ENCODE measurements around the gene FAM32A. TPM values are rescaled to one million over a fixed set of nuclear protein-coding genes. Genes with fewer than 3 reads are reported as not detected.

FAM32A gene
- total RNA-seq, 1 donor from 2014 or later, result 103 TPM

DNA sequence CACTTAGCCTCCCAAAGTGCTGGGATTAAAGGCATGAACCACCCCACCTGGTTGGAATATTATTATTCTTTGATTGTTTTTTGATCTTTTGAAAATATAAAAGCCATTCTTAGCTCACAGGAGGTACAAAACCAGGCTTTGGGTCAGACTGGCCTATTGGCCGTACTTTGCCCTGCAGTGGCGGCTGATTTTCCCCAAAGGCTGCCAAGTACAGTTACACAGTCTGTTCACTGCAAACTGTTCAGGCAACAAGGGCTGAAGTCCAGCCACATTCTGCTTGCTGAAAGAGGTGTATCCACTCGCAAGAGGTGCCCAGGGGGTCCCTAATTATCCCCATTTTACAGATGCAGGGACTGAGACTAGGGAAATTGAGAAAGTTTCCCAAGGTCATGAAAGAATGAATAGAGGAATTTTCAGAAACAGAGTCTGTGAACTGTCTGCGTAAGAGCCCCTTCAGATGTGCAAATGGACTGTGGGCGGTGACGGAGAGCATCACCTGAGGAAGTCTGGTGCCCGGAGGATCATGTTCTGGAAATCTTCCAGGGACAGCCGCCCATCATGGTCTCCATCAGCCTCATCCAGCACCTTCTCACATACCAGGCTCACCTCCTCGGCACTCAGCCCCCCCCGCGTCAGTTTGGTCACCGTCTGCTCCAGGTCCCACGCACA lies 20.9 kb upstream of the FAM32A start:
- no peak for DNase-seq
- Mint-ChIP-seq H3K4me3 (ENCODE audit: unreplicated experiment) (no peak overlapping the region), H3K9me3 (ENCODE audit: unreplicated experiment) (no peaks in the 10 kb centered on the region), H3K27ac (ENCODE audit: unreplicated experiment) (no peak overlapping the region), H3K36me3 (ENCODE audit: unreplicated experiment) (no peaks in the 10 kb centered on the region), H3K27me3 (ENCODE audit: unreplicated experiment) (no peaks in the 10 kb centered on the region), H3K4me1 (ENCODE audit: low read depth, unreplicated experiment) (no peaks in the 10 kb centered on the region)
- TF ChIP-seq CTCF (IDR thresholded peaks at IDR 0.05; ENCODE audit: partially characterized antibody, unreplicated experiment), result no peak

GRCh38 chr19:16166417-16166816 lies 18.8 kb upstream of the FAM32A start:
- Mint-ChIP-seq H3K4me1 (ENCODE audit: low read depth, unreplicated experiment) (no peaks in the 10 kb centered on the region), H3K27ac (ENCODE audit: unreplicated experiment) (no peak overlapping the region), H3K36me3 (ENCODE audit: unreplicated experiment) (no peaks in the 10 kb centered on the region), H3K27me3 (ENCODE audit: unreplicated experiment) (no peaks in the 10 kb centered on the region), H3K4me3 (ENCODE audit: unreplicated experiment) (no peak overlapping the region), H3K9me3 (ENCODE audit: unreplicated experiment) (no peaks in the 10 kb centered on the region)
- TF ChIP-seq CTCF (IDR thresholded peaks at IDR 0.05; ENCODE audit: partially characterized antibody, unreplicated experiment), result no peak
- no peak for DNase-seq

GRCh38 chr19:16167055-16167454 lies 18.2 kb upstream of the FAM32A start:
- Mint-ChIP-seq H3K36me3 (ENCODE audit: unreplicated experiment) (no peaks in the 10 kb centered on the region), H3K27me3 (ENCODE audit: unreplicated experiment) (no peaks in the 10 kb centered on the region), H3K27ac (ENCODE audit: unreplicated experiment) (no peak overlapping the region), H3K4me3 (ENCODE audit: unreplicated experiment) (no peak overlapping the region), H3K4me1 (ENCODE audit: low read depth, unreplicated experiment) (no peaks in the 10 kb centered on the region), H3K9me3 (ENCODE audit: unreplicated experiment) (no peaks in the 10 kb centered on the region)
- no peak for TF ChIP-seq CTCF (IDR thresholded peaks at IDR 0.05; ENCODE audit: partially characterized antibody, unreplicated experiment)
- DNase-seq, result no peak

- TF ChIP-seq CTCF (IDR thresholded peaks at IDR 0.05; ENCODE audit: partially characterized antibody, unreplicated experiment), result no peak
- no peaks in the 10 kb centered on the region for H3K27me3 Mint-ChIP-seq (ENCODE audit: unreplicated experiment)
- H3K36me3 Mint-ChIP-seq (ENCODE audit: unreplicated experiment), result no peaks in the 10 kb centered on the region
- H3K4me1 Mint-ChIP-seq (ENCODE audit: low read depth, unreplicated experiment), result no peaks in the 10 kb centered on the region
- no peak for DNase-seq
- peaks cover 3% of the 10 kb centered on the region for H3K9me3 Mint-ChIP-seq (ENCODE audit: unreplicated experiment)
- H3K4me3 Mint-ChIP-seq (ENCODE audit: unreplicated experiment), result no peak overlapping the region
- H3K27ac Mint-ChIP-seq (ENCODE audit: unreplicated experiment), result no peak overlapping the region
Observed at GRCh38 chr19:16168465-16169081, 16.6 kb upstream of the FAM32A start.

DNA sequence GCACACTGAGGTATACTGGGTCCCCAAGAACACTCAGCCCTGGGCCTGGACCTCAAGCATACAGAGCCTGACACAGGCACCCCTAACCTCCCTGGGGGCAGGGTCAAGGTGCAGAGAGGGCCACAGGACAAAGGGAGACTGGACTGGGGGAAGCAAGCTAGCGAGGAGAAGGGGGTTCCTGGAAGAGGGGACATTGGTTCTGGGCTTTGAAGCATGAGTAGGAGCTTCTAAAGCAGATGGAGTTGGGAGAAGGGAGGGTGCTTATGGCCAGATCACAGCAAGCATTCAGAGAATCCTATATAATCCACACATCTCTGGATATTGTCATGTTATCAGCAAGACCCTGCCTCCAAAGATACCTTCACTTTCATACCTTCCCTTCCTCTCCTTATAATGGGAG lies 15.1 kb upstream of the FAM32A start:
- Mint-ChIP-seq H3K4me3 (ENCODE audit: unreplicated experiment) (no peak overlapping the region), H3K27ac (ENCODE audit: unreplicated experiment) (no peak overlapping the region), H3K9me3 (ENCODE audit: unreplicated experiment) (peaks cover 4% of the 10 kb centered on the region), H3K4me1 (ENCODE audit: low read depth, unreplicated experiment) (no peaks in the 10 kb centered on the region), H3K27me3 (ENCODE audit: unreplicated experiment) (no peaks in the 10 kb centered on the region), H3K36me3 (ENCODE audit: unreplicated experiment) (no peaks in the 10 kb centered on the region)
- no peak for DNase-seq
- TF ChIP-seq CTCF (IDR thresholded peaks at IDR 0.05; ENCODE audit: partially characterized antibody, unreplicated experiment), result no peak

All from glutamatergic neuron (in vitro differentiated cells).